ENCODE results near the gene TMEM129.

The TMEM129 gene

GRCh38 chr4:1767770-1768366, 46.7 kb upstream of the TMEM129 start:
- no peak for DNase-seq
- in situ Hi-C loops (cut with HindIII; ENCODE audit: low pct_ligation_motif_present, low sequenced_read_pairs): no loop called here
- peak; percentile 66 for TF ChIP-seq CTCF (IDR thresholded peaks at IDR 0.05; ENCODE audit: low read depth, low read length, missing control alignments)
- H3K27ac ChIP-seq: no peak overlapping the region
- H3K27me3 ChIP-seq (replicated peaks): peaks cover 1% of the 10 kb centered on the region
- peak overlapping the region; percentile 33 for H3K4me3 ChIP-seq (ENCODE audit: low read depth, low read length)
- H3K36me3 ChIP-seq (replicated peaks): no peaks in the 10 kb centered on the region

- in situ Hi-C loops (cut with HindIII; ENCODE audit: low pct_ligation_motif_present, low sequenced_read_pairs): no loop called here
- TF ChIP-seq CTCF (IDR thresholded peaks at IDR 0.05; ENCODE audit: low read depth, low read length, missing control alignments): no peak
- Histone ChIP-seq H3K27me3 (replicated peaks) (peaks cover 1% of the 10 kb centered on the region), H3K36me3 (replicated peaks) (no peaks in the 10 kb centered on the region), H3K4me3 (ENCODE audit: low read depth, low read length) (peak overlapping the region; percentile 33), H3K27ac (no peak overlapping the region)
- DNase-seq: no peak
Observed at GRCh38 chr4:1767061-1767769, 46.1 kb upstream of the TMEM129 start.

GRCh38 chr4:1766106-1767060, 45.3 kb upstream of the TMEM129 start:
- Histone ChIP-seq H3K36me3 (replicated peaks) (no peaks in the 10 kb centered on the region), H3K4me3 (ENCODE audit: low read depth, low read length) (peak overlapping the region; percentile 9), H3K27me3 (replicated peaks) (peaks cover 1% of the 10 kb centered on the region), H3K27ac (no peak overlapping the region)
- DNase-seq: no peak
- TF ChIP-seq CTCF (IDR thresholded peaks at IDR 0.05; ENCODE audit: low read depth, low read length, missing control alignments): no peak
- in situ Hi-C loops (cut with HindIII; ENCODE audit: low pct_ligation_motif_present, low sequenced_read_pairs): no loop called here

- in situ Hi-C loops (cut with HindIII; ENCODE audit: low pct_ligation_motif_present, low sequenced_read_pairs): no loop called here
- H3K27me3 ChIP-seq (replicated peaks): peaks cover 1% of the 10 kb centered on the region
- no peak overlapping the region for H3K4me3 ChIP-seq (ENCODE audit: low read depth, low read length)
- no peaks in the 10 kb centered on the region for H3K36me3 ChIP-seq (replicated peaks)
- H3K27ac ChIP-seq: no peak overlapping the region
- DNase-seq: no peak
- no peak for TF ChIP-seq CTCF (IDR thresholded peaks at IDR 0.05; ENCODE audit: low read depth, low read length, missing control alignments)
Observed at GRCh38 chr4:1765409-1766072, 44.4 kb upstream of the TMEM129 start.

- in situ Hi-C loops (cut with HindIII; ENCODE audit: low pct_ligation_motif_present, low sequenced_read_pairs): no loop called here
- Histone ChIP-seq H3K27ac (no peak overlapping the region), H3K36me3 (replicated peaks) (no peaks in the 10 kb centered on the region), H3K27me3 (replicated peaks) (no peaks in the 10 kb centered on the region), H3K4me3 (ENCODE audit: low read depth, low read length) (no peak overlapping the region)
- no peak for DNase-seq
- TF ChIP-seq CTCF (IDR thresholded peaks at IDR 0.05; ENCODE audit: low read depth, low read length, missing control alignments): no peak
Observed at GRCh38 chr4:1764670-1765069, 43.5 kb upstream of the TMEM129 start.
